Stimulated activated CD4-positive, alpha-beta T cell treated with anti-CD3 and anti-CD28 coated beads, Interleukin-1b, Interleukin-23, amount 100 ng/mL, for 48 hours (primary cell): ENCODE data around the gene SLC8A1.

Experiments
- DNase-seq: peaks from one replicate; pipeline ENCODE4 v3.0.0-alpha.2; 2020

The SLC8A1 gene

DNA sequence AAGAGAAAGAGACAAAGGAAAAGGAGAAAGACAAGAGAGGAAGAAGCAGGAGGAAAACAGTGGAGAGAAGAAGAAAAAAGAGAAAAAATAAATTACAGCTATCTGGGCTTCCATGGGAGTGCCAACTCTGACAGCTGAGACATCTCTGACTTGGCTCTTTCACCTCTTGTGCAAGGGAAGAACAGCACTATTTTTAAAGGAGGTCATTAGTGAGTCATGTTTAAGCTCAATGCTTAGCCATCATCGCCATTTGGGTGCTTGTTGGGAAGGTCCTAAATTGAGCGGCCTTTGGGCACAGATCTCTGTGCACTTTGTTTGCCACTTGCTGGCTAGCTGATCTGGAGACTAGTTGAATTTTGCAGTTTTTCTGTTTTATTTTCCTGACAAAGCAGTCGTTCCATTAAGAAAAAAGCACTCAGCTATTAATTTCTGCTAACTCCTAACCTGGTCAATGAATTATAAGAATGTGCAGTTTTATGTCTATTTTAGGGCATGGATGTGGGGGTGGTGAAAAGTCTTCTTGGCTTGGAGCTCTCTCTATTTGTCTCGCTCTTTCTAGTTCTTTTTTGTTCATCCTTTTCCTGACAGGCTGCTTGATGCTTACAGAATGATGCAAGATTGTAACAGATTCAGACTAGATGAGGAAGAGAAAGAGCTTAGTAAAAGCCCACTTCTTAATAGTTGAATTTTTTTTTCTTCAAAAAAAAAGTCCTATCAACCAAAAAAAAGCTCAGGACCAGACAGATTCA lies 231.5 kb downstream of the SLC8A1 start:
- DNase-seq: no peak

DNA sequence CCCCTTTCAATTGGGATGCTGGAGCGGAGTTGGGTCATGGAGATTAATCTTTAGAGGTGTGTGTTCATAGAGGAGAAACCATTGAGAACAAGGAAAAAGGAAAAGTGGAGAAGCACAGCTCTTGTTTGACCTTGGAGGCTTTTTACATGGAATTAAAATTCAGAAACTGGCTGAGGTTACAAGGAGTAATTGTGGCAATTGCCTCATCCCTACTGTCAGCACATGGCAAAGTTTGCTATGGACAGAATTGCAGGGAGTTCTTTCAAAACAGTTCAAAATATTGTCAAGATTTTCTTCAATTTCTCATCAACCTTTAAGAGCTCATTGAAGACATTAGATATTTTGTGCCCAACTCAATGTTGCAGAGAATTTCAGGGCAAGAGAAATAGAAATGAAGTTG lies 232.7 kb downstream of the SLC8A1 start:
- DNase-seq: no peak

DNA sequence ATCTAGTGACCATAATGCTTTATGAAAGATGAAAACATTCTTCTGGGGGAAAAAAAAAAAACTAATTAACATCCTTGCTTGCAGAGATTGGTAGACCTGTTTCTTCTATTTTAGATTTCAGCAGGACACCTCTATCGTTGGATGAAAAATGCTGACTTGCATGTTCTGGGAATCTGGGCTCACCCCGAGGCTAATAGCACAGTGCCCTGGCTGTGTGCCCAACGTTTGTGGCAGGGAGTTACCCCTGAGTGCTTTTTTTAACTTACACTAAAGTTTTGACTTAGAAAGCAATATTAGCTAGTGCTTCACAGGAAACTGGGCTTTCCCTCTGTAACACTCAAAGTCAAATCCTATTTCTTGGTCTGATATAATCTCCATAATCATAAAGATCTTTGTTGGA lies 233.2 kb downstream of the SLC8A1 start:
- no peak for DNase-seq

DNA sequence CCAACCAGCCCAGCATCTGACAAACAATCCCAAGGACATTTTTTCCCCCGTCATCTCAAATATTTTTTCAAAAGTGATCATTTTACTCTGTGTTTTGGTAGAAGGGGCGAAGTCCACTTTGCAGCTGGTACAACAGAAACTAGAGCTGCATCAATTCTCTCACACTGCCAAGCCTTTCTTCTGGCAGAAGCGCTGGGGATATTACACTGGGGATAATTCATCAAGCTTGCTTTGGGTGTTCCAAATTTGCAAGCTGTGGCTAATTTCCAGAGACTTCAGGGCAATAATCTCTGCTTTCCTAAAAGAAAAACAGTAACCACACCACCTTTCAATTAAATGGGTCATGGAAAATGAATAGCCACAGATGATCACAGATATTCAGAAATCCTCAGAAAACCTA lies 238.3 kb downstream of the SLC8A1 start:
- DNase-seq: no peak

DNA sequence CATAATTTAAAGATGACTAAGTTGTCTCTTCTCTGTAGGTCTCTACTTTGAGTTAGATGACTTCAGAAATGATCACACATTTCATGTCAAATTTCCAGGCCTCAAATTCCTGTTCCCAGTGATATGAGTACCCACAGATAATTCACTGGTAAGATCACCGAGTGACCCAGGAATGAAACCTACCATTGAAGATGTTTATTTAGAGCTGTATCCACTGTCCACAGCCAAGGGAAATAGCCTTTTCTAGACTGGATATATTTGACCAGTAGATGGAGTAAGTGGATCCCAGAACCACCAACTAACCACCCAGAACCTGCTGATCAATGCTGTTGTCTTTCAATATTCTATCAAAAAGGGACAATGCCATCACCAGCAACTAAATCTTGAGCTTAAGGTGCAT lies 238.8 kb downstream of the SLC8A1 start:
- DNase-seq: no peak

DNA sequence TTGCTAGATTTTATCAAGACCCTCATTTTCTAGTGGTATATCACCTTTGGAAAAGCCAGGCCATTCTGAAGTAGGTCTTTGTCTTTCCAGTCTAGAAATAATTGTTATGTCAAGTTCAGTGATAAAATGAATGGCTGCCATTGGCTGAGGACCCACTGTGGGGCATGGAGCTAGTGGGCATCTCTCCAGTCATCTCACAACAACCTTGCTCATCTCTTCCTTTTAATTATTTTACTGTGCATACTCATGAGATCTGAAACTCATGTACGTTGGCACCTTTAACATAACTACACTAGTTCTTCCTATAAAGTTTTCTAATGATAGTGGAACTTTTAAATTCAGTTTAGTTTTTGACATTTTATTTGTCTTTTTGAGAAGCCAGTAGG lies 240.9 kb downstream of the SLC8A1 start:
- DNase-seq: peak; percentile 8

DNA sequence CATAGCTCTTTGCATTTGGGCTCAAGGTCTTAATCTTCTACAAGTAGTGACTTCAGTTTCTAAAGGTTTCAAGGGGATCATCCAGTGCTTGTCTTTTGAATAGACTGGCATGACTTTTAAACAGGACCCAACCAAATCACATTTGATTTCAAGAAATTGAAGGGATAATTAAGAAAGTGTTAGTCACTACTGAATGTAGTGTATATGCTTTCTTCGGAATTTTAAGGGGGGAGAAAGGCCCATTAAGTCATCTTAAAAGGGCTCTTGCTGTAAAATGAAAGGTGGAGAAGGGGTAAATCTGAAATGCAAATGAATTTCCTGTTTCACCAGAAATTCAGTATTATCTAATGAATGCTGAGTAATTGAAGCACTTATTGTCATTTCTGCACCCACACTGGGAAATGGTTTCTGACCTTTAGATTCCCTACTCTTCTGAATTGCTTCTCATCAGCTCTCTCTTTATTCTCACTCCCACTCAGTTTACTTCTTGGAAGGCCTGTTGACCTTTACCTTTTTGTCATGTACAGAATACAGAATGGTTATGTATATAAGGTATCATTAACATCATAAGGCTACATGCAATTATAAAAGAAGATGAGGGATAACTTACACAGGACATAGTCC lies 241.4 kb downstream of the SLC8A1 start:
- no peak for DNase-seq

DNA sequence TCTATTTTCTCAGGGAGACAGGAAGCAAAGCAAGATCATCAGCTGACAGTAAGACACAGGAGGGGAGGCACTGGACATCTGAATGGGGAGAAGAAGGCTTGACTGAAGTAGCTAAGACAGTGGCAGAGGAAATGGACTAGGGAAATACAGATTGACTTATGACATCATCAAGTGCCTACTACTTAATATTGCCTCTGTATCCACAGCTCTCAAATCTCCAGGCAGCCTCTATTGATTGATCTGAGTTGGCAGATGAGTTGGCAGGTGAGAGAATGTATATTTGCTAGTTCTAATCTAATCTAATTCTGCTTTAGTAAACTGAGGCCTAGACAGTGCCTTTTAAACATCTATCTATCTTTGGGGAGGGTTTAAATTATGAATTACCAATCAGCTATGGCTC lies 242.1 kb downstream of the SLC8A1 start:
- DNase-seq: no peak

DNA sequence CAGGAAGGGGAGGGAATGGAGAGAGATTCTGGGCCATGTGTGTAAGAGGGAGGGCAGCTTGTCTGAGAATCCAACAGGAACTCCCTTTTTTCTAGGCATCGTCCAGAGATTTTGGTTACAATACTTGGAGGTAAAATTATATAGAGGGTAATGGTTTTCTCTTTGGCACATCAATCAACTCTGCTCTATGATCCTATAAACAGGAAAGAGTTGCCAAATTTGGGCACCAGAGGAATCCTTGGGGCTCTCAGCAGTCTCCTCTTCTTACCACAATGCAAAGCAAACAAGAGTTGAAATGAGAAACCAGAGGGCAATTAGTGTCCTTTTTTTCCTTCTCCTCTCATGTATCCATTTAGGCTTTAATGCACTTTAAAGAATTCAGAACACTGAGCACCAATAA lies 243.4 kb downstream of the SLC8A1 start:
- no peak for DNase-seq

DNA sequence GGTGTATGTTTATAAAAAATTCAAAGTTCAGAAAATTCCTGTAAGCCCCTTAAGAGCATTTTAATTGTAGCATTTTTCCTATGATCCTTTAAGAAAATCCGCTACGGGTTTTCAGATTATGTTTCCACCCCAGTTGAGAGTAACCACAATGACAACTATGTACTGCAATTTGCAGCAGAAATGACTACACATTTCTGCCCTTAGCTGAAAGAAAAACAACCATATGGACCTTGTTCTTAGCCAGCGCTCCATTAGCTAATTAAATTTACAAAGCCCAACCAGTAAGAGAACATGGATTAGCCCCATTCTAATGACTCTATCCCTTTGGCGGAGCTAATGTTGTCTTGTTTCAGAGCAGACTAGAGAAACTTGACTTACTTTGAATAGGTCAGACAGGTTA lies 247.6 kb downstream of the SLC8A1 start:
- DNase-seq: no peak

DNA sequence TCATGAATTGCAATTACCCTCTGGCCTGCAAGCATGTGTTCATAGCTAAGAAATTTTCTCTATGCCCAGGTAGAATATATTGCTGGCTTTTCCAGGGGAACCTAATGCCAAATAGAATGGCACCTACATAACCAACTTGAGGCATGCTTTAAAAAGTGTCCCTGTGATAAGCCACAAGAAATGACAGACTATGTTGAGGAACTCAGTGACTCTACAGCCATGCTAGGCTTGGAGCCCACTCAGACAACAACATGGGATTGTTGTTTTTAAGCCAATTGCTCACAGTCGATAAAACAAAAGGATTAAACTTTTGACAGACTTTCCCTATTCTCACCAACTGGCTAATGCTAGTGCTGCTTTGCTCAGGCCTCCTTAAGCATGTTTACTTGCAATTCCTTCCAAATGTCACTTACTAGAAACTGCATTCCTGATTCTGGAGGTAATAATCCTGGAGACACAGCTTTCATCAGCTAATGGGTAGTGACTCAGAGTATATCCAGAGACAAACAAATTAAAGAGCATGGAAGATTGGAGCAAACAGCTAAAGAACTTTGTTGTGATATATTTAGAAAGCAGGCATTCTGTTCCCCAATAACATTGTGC lies 249.0 kb downstream of the SLC8A1 start:
- no peak for DNase-seq

DNA sequence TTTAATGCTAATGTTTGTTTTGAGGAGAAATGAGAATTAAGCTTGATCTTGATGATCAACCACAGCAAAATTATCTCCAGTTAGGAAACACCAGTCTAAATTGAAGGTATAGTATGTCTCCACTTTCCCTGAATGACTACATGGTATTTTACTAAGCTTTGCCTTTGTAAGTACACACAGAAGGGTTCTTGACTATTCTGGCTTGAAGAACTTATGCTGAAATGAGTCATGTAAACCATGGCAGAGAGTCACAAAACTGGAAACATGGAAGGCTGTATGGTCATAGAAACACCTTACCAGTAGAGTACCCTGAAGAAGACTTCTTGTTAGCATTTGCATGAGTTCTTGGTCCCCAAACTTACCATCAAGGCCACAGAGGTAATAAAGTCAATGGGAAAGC lies 250.5 kb downstream of the SLC8A1 start:
- DNase-seq: no peak

DNA sequence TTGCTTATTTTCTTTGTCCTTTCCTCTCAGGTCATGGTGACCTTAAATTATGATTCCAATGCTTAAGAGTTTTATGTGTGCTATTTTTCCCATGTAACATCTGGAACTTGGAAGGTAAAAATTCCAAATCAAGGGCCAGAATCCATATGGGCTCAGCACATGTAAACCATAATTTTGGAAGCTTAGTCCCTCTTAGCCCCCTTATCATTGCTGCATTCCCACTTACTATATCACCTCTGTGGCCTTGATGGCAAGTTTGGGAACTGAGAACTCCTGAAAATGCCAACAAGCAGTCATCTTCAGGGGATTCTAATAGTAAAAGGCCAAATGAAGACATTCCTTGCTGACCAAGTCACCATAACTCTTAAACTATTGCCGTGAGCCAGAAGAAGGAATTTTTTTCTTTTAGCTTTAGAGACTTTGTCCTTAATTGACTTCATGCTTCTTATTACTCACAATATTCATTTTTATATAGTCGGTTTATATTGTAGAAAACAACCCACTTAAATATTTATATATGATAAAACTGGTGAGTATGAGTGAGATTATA lies 251.4 kb downstream of the SLC8A1 start:
- DNase-seq: no peak

DNA sequence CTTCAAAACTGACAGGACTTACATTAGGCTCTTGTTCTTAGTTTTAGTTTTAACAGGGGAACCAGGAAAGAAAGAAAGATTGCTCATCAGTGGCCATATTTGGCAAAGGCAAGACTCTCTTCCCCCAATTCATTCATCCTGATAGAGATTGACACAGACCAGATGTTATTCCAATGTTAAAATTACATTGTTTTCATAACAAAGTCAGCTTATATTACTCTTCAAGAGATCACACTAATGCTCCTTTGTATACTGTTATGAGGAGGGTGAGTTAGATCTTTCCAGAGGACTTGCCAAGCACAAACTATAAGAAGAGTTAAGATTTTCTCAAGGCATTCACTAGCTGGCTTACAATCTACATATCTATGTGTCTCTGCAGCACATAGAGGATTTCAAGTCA lies 252.1 kb downstream of the SLC8A1 start:
- DNase-seq: no peak

DNA sequence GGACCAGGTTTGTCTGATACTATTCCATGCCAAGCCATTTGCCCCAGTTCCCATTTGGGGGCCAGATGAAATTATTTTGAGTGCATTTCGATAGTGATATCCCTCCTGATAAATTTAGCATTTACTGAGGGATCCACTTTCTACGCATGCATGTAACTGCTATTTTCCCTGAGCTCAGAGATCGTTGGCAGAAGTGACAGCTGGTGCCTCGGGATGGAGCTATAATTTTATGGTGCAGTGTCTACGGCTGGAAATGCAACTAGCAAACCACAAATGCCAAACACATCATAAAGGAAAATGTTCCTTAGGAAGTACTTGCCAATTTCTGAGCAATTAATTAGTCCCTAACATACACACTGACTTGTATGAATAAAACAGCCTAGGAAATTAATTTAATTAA lies 254.8 kb downstream of the SLC8A1 start:
- DNase-seq: no peak

DNA sequence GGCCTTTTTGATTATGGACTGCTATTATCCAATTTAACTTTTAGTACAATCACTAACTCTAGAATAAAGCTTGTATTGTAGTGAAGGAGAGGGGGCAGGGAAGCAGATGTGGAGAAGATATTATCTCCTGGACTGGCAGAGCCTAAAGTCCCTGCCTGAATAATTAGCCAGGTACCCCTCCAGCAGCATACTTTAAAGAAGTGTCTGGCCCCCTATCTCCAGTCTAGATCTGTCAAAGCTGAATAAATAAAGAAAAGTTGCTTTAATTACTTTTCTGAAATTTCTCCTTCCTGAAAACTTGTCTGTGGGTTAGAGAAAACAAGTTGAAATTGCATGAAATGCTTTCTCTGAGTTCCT lies 258.2 kb downstream of the SLC8A1 start:
- DNase-seq: no peak

DNA sequence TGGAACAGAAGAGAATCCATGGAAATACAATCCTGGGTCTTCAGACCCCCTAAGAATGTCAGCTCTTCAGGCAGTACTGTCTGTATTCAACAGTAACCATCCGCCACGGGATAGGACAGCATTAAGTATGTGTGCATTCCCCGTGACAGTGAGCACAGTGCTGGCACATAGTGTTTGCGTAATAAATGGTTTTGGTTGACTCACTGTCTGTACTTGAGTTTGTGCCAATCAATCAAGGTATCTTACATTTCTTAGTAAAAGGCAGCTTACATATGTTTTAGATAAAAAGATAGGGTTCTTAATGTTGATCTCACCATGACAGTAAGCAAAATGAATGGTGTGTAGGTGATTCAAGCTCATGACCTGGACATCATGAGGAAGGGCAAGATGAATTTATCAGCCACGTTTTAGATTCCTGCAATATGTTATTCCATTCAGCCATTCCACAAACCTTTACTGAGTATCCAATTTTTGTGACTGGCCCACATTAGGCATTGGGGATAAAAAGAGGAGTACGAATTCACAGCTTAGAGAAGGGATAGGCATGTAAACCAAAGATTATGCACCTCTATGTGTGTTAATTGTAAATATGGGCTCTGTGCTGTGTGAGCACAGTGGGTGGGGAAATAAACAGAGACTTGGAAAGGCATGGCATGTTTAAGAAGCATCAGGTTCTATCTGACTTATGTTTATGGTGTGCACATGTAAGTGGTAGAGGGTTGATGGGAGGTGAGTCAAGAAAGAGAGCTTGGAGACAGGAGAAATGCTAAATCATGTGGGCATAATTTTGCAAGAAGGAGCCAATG lies 258.8 kb downstream of the SLC8A1 start:
- no peak for DNase-seq

DNA sequence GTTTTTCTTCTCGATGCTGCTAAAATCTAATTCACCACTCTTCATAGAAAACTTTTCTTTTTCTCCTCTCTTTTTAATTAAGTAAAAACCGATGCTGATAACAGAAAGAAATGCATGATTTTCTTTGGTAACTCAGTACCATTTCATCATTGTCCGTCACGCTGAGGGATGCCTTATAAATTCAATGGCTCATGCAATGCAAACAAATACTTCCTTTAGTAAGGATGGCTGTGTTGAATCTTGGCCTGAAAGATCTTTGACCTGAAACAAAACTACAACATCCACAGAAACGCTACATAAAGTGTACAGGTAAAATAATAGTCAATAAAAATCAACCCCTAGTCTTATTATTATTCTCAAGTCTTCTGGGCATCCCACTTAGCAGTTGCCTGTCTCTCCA lies 261.4 kb downstream of the SLC8A1 start:
- no peak for DNase-seq

DNA sequence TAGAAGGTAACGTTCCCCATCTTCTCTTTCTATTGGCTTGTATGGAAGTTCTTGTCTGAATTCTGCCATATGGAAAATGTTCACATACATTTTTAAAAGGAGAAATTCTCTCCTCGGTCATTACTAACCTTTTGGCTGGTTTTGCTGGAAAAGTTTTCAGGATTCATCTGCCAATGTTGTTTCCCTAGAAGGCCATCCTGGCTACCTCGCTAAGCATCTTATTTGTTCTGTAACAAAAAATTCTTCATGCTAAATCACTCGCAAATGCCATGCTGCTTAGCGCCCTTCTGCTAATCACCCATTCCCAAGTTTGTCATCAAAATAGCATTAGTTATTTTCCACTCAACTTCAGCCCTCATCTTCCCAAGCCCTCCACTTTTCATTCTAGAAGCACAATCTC lies 262.0 kb downstream of the SLC8A1 start:
- no peak for DNase-seq

DNA sequence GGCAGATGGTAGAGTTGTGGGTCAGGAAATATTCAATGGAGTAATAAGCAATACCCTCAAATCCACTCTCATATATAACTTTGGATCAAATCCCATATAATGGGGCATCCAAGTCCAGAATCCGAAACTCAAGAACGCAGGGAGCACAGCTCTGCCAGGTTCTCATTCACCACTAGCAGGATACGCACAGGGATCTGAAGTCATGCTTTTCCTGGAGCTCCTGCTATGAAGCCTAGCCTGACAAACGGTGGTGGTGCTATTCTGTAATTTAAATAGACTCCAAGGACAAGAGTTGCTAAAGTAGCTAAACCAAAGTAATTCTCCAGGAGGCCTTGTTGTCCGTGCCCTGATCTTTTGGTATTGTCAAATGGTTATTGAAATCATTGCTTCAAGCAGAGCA lies 264.8 kb downstream of the SLC8A1 start:
- DNase-seq: no peak

DNA sequence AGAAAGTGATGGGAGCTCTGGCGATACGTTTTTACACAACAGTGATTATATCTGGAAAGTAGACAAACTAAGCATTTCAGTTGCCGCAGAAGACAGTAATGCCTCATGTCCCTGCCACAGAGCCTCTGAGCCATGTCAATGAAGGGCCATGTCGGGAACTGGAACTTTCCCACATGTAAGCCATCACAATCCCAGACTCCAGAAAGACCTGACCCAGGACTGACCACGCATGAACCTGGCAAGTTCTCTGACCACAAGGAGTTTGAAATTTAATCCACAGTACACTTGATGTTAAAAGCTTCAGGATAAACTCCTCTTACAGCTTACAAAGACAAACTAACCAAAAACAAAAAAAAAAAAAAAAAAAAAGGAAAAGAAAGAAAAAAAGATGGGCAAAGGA lies 267.3 kb downstream of the SLC8A1 start:
- DNase-seq: no peak

DNA sequence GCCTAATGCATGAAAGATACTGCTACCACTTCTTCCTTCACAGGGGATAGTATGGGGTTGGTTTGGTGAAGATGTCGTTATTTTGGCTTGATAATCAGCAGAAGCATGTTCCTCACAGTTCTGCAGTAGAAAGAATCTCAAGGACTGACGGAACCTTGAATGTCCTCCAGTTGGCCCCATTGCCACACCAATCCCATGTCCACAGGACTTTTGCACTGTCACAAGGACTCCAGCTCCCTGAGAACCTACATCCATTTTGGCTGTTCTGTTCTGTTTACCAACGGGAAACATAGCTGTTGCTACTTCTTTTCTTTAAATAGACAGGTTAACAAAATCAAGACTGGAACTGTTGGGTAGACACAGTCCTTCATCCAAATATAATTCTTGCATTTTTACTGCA lies 270.0 kb downstream of the SLC8A1 start:
- DNase-seq: no peak

DNA sequence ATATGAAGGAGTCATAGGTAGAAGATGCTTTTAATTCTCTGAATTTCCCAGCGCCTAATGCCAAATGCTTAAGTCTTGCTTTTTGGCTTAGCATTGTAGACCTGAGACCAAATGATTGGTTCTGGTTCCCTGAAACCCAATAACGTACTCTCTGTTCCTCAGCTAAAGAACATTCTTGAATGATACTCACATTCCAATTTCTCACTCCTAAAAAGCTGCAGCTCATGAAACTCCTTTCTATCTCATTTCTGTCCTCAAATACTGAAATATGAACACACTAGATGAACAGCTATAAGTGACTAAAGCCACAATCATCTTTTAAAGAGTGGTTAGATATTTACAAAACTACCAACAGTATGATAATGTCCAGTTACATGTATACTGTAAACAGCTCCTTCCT lies 272.1 kb downstream of the SLC8A1 start:
- DNase-seq: no peak

DNA sequence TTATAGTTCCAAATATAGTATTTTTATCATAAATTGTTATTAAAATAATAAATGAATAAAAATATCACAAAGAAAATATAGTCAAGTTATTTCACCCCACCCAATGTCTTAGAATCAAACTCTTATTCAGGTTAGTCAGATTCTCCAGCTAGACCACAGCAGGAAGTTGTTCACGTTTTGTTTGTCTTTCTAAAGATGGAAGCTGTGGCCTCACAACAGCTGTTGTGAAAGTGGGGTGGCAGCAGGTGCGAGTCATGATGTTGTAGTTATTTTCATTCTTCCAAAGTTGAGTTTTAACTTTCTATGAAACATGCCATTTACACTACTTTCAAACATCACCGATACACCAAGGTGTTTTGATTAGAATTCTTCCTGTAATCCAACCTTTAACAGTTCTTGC lies 272.9 kb downstream of the SLC8A1 start:
- peak; percentile 2 for DNase-seq
